Measurements from ENCODE around the gene GPR61. TPM values are rescaled to one million over a fixed set of nuclear protein-coding genes. Genes with fewer than 3 reads are reported as not detected.

GPR61 gene
- polyA plus RNA-seq, 6 donors from 2014 or later, result 0.09 TPM; not detected in 5

- Mint-ChIP-seq H3K9me3 (no peaks in the 10 kb centered on the region), H3K36me3 (no peaks in the 10 kb centered on the region), H3K27ac (peak overlapping the region in 5 of 6 donors; percentile 51 to 88 (median 84)), H3K27me3 (peaks cover 0 to 12% (median 0%) of the 10 kb centered on the region in 3 donors), H3K4me1 (peaks cover 0 to 17% (median 10%) of the 10 kb centered on the region in 3 donors), H3K4me3 (peak overlapping the region; percentile 65 to 93 (median 84))
- peak; percentile 82 for DNase-seq
- peak; percentile 87 to 92 for ATAC-seq (ENCODE audit: low read depth in 2 of 2)
These were observed 7.1 kb upstream of the GPR61 start for GRCh38 chr1:109532365-109533136.

GRCh38 chr1:109534307-109534858 lies 5.3 kb upstream of the GPR61 start:
- no peaks in the 10 kb centered on the region for H3K9me3 Mint-ChIP-seq
- ATAC-seq (ENCODE audit: low read depth in 2 of 2), result no peak
- H3K36me3 Mint-ChIP-seq, result no peaks in the 10 kb centered on the region
- peaks cover 0 to 6% (median 0%) of the 10 kb centered on the region in 3 donors for H3K27me3 Mint-ChIP-seq
- H3K4me3 Mint-ChIP-seq, result peak overlapping the region in 2 of 8 donors; percentile 2 to 61
- DNase-seq, result no peak
- peaks cover 0 to 17% (median 10%) of the 10 kb centered on the region in 3 donors for H3K4me1 Mint-ChIP-seq
- H3K27ac Mint-ChIP-seq, result no peak overlapping the region

- ATAC-seq (ENCODE audit: low read depth in 2 of 2) (no peak), DNase-seq (no peak)
- no peak overlapping the region for H3K4me3 Mint-ChIP-seq
- H3K27ac Mint-ChIP-seq, result peak overlapping the region in 1 of 6 donors; percentile 81
- no peaks in the 10 kb centered on the region for H3K9me3 Mint-ChIP-seq
- peaks cover 0 to 17% (median 10%) of the 10 kb centered on the region in 3 donors for H3K4me1 Mint-ChIP-seq
- H3K36me3 Mint-ChIP-seq, result no peaks in the 10 kb centered on the region
- H3K27me3 Mint-ChIP-seq, result peaks cover 0 to 6% (median 0%) of the 10 kb centered on the region in 3 donors
These were observed 4.2 kb upstream of the GPR61 start for GRCh38 chr1:109535481-109535880.

GRCh38 chr1:109535971-109536491 lies 3.6 kb upstream of the GPR61 start:
- ATAC-seq (ENCODE audit: low read depth in 2 of 2), result no peak
- DNase-seq, result no peak

GRCh38 chr1:109537450-109538178 lies 2.1 kb upstream of the GPR61 start:
- ATAC-seq (ENCODE audit: low read depth in 2 of 2) (no peak), DNase-seq (no peak)
- H3K27ac Mint-ChIP-seq, result no peak overlapping the region
- no peaks in the 10 kb centered on the region for H3K27me3 Mint-ChIP-seq
- no peak overlapping the region for H3K4me3 Mint-ChIP-seq
- no peaks in the 10 kb centered on the region for H3K9me3 Mint-ChIP-seq
- peaks cover 0 to 4% (median 2%) of the 10 kb centered on the region in 3 donors for H3K4me1 Mint-ChIP-seq
- H3K36me3 Mint-ChIP-seq, result no peaks in the 10 kb centered on the region

More at GRCh38 chr1:109535971-109536491, 3.6 kb upstream of the GPR61 start:
- Mint-ChIP-seq H3K27me3 (peaks cover 0 to 3% (median 0%) of the 10 kb centered on the region in 3 donors), H3K4me1 (peaks cover 0 to 17% (median 10%) of the 10 kb centered on the region in 3 donors), H3K36me3 (no peaks in the 10 kb centered on the region), H3K27ac (peak overlapping the region in 1 of 6 donors; percentile 11), H3K4me3 (no peak overlapping the region), H3K9me3 (no peaks in the 10 kb centered on the region)

GRCh38 chr1:109538827-109539555 lies 681 bp upstream of the GPR61 start:
- Mint-ChIP-seq H3K4me1 (no peaks in the 10 kb centered on the region), H3K27ac (peak overlapping the region in 1 of 6 donors; percentile 44), H3K9me3 (no peaks in the 10 kb centered on the region), H3K4me3 (no peak overlapping the region), H3K36me3 (no peaks in the 10 kb centered on the region), H3K27me3 (no peaks in the 10 kb centered on the region)
- ATAC-seq (ENCODE audit: low read depth in 2 of 2) (no peak), DNase-seq (no peak)

- Mint-ChIP-seq H3K9me3 (no peaks in the 10 kb centered on the region), H3K4me1 (peaks cover under 1 to 2% (median 2%) of the 10 kb centered on the region in 3 donors), H3K36me3 (no peaks in the 10 kb centered on the region), H3K4me3 (no peak overlapping the region), H3K27me3 (no peaks in the 10 kb centered on the region), H3K27ac (no peak overlapping the region)
- no peak for ATAC-seq (ENCODE audit: low read depth in 2 of 2)
- no peak for DNase-seq
These were observed 1.4 kb downstream of the GPR61 start for GRCh38 chr1:109541102-109541501.

- no peak overlapping the region for H3K4me3 Mint-ChIP-seq
- H3K9me3 Mint-ChIP-seq, result no peaks in the 10 kb centered on the region
- ATAC-seq (ENCODE audit: low read depth in 2 of 2) (no peak), DNase-seq (no peak)
- H3K4me1 Mint-ChIP-seq, result peaks cover 13 to 17% (median 13%) of the 10 kb centered on the region in 3 donors
- H3K27ac Mint-ChIP-seq, result no peak overlapping the region
- H3K27me3 Mint-ChIP-seq, result no peaks in the 10 kb centered on the region
- no peaks in the 10 kb centered on the region for H3K36me3 Mint-ChIP-seq
These were observed 3.0 kb downstream of the GPR61 start for GRCh38 chr1:109542657-109543056.

- no peaks in the 10 kb centered on the region for H3K27me3 Mint-ChIP-seq
- peaks cover 0 to 3% of the 10 kb centered on the region in 2 donors for H3K36me3 Mint-ChIP-seq
- H3K4me3 Mint-ChIP-seq, result no peak overlapping the region
- no peak for ATAC-seq (ENCODE audit: low read depth in 2 of 2)
- peak overlapping the region in 1 of 6 donors; percentile 51 for H3K27ac Mint-ChIP-seq
- DNase-seq, result no peak
- H3K4me1 Mint-ChIP-seq, result peaks cover 15 to 21% (median 17%) of the 10 kb centered on the region in 3 donors
- no peaks in the 10 kb centered on the region for H3K9me3 Mint-ChIP-seq
These were observed 3.8 kb downstream of the GPR61 start for GRCh38 chr1:109543283-109543987.

- peaks cover 23 to 28% (median 24%) of the 10 kb centered on the region in 3 donors for H3K4me1 Mint-ChIP-seq
These were observed 4.5 kb downstream of the GPR61 start for GRCh38 chr1:109543988-109544735.

GRCh38 chr1:109546311-109547109 lies 6.8 kb downstream of the GPR61 start:
- peak; percentile 34 to 43 for ATAC-seq (ENCODE audit: low read depth in 2 of 2)
- no peaks in the 10 kb centered on the region for H3K9me3 Mint-ChIP-seq
- H3K27ac Mint-ChIP-seq, result peak overlapping the region; percentile 63 to 100 (median 95)
- H3K27me3 Mint-ChIP-seq, result no peaks in the 10 kb centered on the region
- H3K36me3 Mint-ChIP-seq, result peaks cover 0 to 7% of the 10 kb centered on the region in 2 donors
- H3K4me1 Mint-ChIP-seq, result peaks cover 28 to 51% (median 41%) of the 10 kb centered on the region in 3 donors
- H3K4me3 Mint-ChIP-seq, result peak overlapping the region; percentile 89 to 100 (median 97)
- peak; percentile 85 for DNase-seq

More at GRCh38 chr1:109543988-109544735, 4.5 kb downstream of the GPR61 start:
- Mint-ChIP-seq H3K27me3 (no peaks in the 10 kb centered on the region), H3K36me3 (peaks cover 0 to 7% of the 10 kb centered on the region in 2 donors), H3K9me3 (no peaks in the 10 kb centered on the region), H3K4me3 (no peak overlapping the region), H3K27ac (no peak overlapping the region)
- ATAC-seq (ENCODE audit: low read depth in 2 of 2), result no peak
- DNase-seq, result no peak

All from naive B cell (primary cell).